Nephron progenitor cell (in vitro differentiated cells): ENCODE measurements around the gene KRT33B.

Experiments
- DNase-seq: peaks from one replicate; pipeline ENCODE4 v3.0.0; 2021
- H3K27ac Mint-ChIP-seq: 2 replicates; pipeline ENCODE4 v1.8.0; 2021; ENCODE audit warnings: mild to moderate bottlenecking, moderate library complexity, mixed read lengths
- H3K27me3 Mint-ChIP-seq: 2 replicates; pipeline ENCODE4 v1.8.0; 2021; ENCODE audit warnings: mild to moderate bottlenecking, low read depth, mixed read lengths; ENCODE audit not compliant: poor library complexity
- H3K36me3 Mint-ChIP-seq: 2 replicates; pipeline ENCODE4 v1.8.0; 2021; ENCODE audit warnings: low read depth, mixed read lengths
- H3K4me1 Mint-ChIP-seq: 2 replicates; pipeline ENCODE4 v1.8.0; 2021; ENCODE audit warnings: mixed read lengths
- H3K4me3 Mint-ChIP-seq: 2 replicates; pipeline ENCODE4 v1.8.0; 2021; ENCODE audit warnings: mild to moderate bottlenecking, moderate library complexity, mixed read lengths
- H3K9me3 Mint-ChIP-seq: 2 replicates; pipeline ENCODE4 v1.8.0; 2021; ENCODE audit warnings: mild to moderate bottlenecking, moderate library complexity, mixed read lengths
- TF ChIP-seq, protein P1 (sequence below): fragments of 200-600 bp; sonication (generic); IDR thresholded peaks from 2 replicates; pipeline ENCODE4 v1.5.0; 2021; ENCODE audit warnings: antibody characterized with exemption

KRT33B gene

GRCh38 chr17:41377546-41377945, 7.9 kb upstream of the KRT33B start:
- peaks cover 23% of the 10 kb centered on the region for H3K4me1 Mint-ChIP-seq
- H3K27me3 Mint-ChIP-seq, result peaks cover 8% of the 10 kb centered on the region
- no peak for DNase-seq
- peaks cover 9% of the 10 kb centered on the region for H3K9me3 Mint-ChIP-seq
- TF ChIP-seq, protein P1, sequence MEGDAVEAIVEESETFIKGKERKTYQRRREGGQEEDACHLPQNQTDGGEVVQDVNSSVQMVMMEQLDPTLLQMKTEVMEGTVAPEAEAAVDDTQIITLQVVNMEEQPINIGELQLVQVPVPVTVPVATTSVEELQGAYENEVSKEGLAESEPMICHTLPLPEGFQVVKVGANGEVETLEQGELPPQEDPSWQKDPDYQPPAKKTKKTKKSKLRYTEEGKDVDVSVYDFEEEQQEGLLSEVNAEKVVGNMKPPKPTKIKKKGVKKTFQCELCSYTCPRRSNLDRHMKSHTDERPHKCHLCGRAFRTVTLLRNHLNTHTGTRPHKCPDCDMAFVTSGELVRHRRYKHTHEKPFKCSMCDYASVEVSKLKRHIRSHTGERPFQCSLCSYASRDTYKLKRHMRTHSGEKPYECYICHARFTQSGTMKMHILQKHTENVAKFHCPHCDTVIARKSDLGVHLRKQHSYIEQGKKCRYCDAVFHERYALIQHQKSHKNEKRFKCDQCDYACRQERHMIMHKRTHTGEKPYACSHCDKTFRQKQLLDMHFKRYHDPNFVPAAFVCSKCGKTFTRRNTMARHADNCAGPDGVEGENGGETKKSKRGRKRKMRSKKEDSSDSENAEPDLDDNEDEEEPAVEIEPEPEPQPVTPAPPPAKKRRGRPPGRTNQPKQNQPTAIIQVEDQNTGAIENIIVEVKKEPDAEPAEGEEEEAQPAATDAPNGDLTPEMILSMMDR, result no peak
- no peaks in the 10 kb centered on the region for H3K36me3 Mint-ChIP-seq
- no peak overlapping the region for H3K4me3 Mint-ChIP-seq
- peak overlapping the region; percentile 0 for H3K27ac Mint-ChIP-seq

DNA sequence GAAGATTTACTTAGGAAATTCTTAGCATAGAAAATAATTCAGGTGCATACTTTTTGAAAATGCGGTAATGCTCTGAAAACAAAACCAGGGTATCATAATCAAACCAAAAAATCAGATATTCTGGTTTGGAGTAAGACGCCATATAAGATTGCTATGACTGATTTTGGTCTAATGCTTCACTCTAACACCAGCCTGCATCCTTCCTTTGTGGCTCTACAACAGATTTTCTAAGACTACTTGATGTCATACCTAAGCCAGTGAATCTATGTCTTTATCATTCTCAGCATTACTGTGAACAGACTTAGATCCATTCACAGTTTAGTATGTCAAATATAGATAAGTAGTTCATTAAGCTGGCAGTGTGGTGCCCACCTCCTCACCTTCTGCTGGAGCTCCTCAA, 590 bp downstream of the KRT33B start:
- Mint-ChIP-seq H3K27me3 (peaks cover 8% of the 10 kb centered on the region), H3K4me3 (no peak overlapping the region), H3K27ac (no peak overlapping the region), H3K9me3 (no peaks in the 10 kb centered on the region), H3K36me3 (no peaks in the 10 kb centered on the region), H3K4me1 (no peaks in the 10 kb centered on the region)
- no peak for DNase-seq
- TF ChIP-seq, protein P1, result no peak

- TF ChIP-seq, protein P1, result no peak
- Mint-ChIP-seq H3K27ac (no peak overlapping the region), H3K36me3 (no peaks in the 10 kb centered on the region), H3K9me3 (no peaks in the 10 kb centered on the region), H3K27me3 (peaks cover 8% of the 10 kb centered on the region), H3K4me3 (no peak overlapping the region), H3K4me1 (no peaks in the 10 kb centered on the region)
- DNase-seq, result no peak
Measured at GRCh38 chr17:41367426-41368075, 2.1 kb downstream of the KRT33B start.

- no peak overlapping the region for H3K27ac Mint-ChIP-seq
- no peak overlapping the region for H3K4me3 Mint-ChIP-seq
- no peaks in the 10 kb centered on the region for H3K9me3 Mint-ChIP-seq
- TF ChIP-seq, protein P1, result no peak
- no peaks in the 10 kb centered on the region for H3K4me1 Mint-ChIP-seq
- peaks cover 16% of the 10 kb centered on the region for H3K27me3 Mint-ChIP-seq
- no peaks in the 10 kb centered on the region for H3K36me3 Mint-ChIP-seq
- DNase-seq, result no peak
Measured at GRCh38 chr17:41366070-41366469, 3.5 kb downstream of the KRT33B start.

DNA sequence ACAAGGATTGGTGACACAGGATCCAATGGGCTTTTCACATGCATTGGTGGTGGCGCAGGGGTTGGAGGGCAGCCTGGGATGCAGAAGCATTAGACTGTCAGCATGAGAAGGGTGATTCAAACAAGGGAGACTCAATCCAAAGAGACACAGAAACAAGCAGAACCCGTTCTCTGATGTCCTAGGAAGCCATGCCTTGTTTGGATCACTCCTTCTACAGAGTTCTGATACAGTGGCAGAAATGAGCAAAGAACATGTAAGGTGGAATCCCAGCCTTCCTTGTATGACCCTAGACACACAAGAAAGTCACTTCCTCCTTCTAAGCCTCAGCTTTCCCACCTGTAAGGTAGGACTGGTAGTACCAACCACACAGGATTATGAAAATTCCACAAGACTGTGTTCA, 5.7 kb downstream of the KRT33B start:
- no peak overlapping the region for H3K27ac Mint-ChIP-seq

More for the DNA sequence above, 5.7 kb downstream of the KRT33B start:
- no peak for DNase-seq
- TF ChIP-seq, protein P1, result no peak
- H3K4me3 Mint-ChIP-seq, result no peak overlapping the region
- H3K27me3 Mint-ChIP-seq, result peaks cover 14% of the 10 kb centered on the region
- H3K36me3 Mint-ChIP-seq, result no peaks in the 10 kb centered on the region
- H3K4me1 Mint-ChIP-seq, result no peaks in the 10 kb centered on the region
- peaks cover 7% of the 10 kb centered on the region for H3K9me3 Mint-ChIP-seq
